NCI-H2171 treated with DMSO at 0.1 percent for 48 hours (cell line): ENCODE measurements around the gene GDF11.

Source experiments
- DNase-seq: peaks from one replicate; lab custom pipeline; 2025; lab: John Stamatoyannopoulos, UW

Gene GDF11

DNA sequence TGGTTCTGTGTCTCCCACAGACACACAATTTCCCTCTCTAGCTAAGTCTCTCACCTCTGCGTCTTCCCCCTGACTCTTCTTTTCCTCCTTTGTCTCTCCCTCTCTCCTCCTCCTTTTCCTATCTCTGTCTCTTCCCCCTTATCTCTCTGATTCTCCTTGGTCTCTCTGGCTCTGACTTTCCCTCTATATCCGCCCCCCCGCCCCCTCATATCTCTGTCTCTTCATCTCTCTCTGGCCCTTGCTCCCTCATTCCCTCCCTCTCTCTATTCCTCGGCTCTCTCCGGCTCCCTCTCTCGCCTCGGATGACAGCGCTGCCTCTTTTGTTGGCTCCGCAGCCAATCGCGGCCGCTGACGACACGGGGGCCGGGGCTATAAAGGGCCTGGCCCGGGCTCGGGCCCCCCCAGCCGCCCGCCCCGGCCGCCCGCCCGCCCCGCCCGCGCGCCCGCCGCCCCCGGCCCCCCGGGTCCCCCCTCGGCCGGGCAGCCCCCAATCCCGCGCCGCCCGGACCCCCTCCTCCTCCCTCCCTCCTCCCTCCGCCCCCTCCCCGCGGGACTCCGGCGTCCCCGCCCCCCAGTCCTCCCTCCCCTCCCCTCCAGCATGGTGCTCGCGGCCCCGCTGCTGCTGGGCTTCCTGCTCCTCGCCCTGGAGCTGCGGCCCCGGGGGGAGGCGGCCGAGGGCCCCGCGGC lies at the start of gene GDF11:
Gene GDF11 (plus strand): TSS at position 404 of the 687 bp plus-strand sequence. CDS start 195 bp downstream, at position 599.
- DNase-seq = peak; percentile 83

DNA sequence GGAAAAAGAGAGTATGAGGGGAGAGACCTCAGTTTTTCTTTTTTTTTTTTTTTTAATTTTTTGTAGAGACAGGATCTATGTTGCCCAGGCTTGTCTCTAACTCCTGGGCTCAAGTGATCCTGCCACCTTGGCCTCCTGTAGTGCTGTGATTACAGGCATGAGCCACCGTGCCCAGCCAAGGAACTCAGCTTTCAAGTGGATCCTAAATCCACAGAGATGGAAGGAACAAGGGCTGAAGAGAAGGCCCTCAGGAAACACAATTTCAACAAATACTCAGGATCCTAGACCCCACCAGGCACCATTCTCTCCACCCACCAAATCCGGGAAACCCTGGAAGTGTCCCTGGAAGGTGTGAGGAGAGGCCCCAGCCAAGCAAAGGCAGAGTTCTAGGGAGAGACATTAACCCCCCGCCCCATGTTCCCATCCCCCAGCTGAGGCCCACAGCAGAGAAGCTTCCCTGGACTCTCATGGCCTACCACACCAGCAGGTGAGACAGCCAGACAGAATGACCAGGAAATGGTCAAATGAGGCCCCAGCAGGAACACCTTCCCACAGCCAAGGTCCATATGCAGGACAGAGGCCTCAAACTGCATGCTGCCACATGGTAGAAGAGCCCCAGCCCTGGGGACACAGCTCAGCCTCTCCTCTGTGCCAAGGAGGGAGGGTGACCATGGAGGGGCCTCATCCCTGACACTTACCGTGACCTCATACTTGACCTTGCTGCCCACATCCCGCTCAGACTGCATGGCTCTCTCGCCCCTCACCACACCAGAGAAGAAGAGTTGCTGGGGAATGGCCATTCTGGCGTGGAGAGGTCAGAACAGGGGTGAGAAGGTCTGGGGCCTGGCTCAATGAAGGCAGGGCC lies 49.4 kb upstream of the GDF11 start:
- no peak for DNase-seq

DNA sequence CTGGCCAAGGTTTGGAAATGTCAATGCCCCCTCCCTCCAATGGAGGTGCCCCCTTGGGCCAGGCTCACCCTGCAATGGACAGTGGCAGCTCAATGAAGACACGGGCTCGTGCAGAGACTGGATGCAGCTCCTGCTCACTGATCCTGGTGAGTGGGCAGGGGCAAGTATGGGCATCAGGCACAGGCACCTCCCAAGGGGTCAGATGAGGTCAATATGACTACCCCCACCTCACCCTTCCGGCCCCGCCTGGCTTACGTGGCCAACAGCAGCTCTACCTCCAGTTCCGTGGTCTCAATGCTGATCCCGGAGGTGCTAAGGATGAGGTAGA lies 48.8 kb upstream of the GDF11 start:
- no peak for DNase-seq

DNA sequence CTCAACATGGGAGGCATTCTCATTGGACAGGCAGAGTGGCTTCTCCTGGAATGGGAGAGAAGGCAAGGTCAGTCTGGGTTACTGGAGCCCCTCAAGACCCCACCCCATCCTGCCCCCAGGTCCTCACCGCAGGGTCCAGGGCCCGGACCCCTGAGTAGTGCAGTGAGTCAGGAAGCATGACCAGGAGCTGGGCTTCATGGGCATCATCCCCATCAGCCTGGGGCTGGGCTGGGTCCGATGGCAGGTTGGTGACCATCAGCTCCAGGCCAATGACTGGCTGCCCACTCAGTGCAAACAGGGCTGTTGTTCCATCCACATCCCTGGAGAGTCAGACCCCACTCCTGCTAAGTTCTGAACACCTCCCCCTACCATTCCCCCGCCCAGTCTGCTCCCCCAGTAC lies 48.3 kb upstream of the GDF11 start:
- DNase-seq = no peak

DNA sequence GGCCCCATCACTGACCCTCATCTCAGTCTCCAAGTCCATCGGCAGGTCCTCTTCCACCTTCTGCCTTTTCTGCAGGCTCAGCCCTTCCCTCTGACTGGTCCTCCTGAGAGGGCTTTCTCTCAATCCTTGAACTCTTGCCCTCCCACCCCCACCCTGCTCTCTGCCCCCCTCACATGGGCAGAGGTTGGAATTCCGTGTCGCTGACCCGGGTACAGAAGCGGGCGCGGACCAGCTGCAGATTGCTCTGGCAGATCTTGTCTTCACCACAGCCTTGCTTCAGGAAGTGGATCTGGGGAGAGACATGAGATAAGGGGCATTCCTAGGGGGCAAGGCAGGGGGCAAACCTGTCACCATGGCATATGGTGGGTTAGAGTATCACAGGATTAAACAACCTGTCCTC lies 47.6 kb upstream of the GDF11 start:
- DNase-seq = no peak

DNA sequence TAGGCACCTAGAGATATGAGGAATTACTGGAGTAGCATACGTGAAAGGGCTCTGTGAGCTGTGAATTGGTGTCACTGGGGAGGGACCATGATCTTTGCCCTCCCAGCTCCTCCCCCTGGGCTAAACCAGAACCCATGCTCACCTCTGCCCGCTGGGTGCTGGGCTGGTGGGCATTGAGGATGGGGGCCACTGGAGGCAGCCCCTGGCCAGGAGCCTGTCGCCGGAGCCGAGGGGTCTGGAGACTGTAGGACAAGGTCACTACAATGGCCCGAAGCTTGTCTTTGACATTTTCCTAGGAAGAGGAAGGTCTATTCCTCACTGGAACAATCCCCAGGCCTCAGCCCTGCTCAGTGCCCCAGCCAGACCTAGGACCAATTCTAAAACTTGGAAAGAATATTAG lies 46.8 kb upstream of the GDF11 start:
- no peak for DNase-seq

DNA sequence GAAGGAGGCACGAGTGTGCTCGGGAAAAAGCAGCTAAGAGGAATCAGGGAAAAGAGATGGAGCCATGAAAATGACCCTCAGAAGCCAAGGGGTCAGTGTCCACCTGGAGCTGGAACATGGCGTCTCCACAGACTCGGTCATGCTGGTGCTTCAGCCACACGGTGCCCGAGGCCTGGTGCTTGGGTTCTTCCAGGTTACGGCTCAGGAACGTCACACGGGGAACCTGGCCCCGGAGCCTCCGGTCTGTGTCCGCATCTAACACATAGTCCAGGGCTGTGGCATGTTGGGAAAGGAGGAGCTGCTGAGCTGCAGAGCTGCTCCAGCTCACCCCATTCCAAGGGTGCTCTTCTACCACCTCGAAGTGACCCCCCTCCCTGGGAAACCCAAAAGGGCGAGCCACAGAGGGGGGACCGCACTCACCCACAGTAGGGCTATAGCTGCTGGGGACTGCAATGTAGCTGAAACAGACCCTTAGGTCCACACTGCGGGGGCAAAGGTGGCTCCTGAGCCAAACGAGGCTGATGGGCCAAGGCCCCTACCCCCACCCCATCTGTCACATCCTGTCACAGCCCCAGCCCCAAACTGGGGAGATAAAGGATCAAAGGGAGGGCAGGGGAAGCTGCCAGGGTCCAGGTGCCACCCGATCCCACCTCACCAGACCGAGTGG lies 46.0 kb upstream of the GDF11 start:
- no peak for DNase-seq

DNA sequence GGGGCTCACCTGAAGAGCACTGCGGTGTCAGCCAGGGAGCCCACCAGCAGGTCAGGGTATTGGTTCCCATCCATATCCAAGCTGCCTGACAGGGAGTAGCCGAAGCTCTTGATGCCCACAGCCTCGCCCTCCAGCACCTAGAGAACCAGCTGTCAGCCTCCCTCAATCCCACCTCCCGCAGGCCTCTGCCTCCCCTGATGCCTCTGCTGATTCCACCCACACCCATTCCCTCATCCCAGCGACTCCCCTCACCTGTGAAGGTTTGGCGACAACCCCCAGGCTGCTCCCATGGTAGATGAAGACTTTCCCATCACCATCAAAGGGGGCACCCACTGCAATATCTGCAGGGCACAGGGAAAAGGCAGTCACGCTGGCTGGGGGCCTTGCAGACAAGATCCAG lies 45.2 kb upstream of the GDF11 start:
- no peak for DNase-seq

DNA sequence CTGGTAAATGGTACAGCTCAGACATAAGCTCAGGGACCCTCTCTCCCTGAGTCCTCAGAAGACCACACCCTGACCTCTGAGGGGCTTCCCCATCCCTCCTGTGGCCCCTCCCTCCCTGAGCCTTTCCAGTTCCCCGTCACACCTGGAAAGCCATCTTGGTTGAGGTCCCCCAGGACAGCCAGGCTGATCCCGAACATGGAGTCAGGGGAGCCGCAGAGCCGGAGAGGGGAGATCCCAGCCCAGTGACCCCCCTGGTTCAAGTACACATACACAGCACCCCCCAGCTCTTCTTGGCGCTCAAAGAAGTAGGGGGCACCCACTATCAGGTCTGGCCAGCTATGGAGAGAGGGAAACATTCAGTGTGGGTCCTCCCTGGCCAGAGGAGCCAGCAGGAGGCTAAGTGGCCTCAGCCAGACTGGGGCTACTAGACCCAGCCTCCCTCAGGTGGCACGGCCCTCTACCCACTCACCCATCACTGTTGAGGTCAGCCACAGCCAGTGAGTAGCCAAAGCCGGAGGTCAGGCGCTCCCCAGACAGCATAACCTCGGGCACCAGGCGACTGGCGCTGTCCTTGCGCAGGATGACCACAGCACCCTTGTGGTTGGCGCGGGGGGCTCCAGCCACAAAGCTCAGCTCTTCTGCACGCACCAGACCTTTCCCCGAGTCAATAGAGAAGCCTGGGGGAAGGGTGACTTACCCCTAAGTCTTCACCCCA lies 44.5 kb upstream of the GDF11 start:
- DNase-seq = no peak

DNA sequence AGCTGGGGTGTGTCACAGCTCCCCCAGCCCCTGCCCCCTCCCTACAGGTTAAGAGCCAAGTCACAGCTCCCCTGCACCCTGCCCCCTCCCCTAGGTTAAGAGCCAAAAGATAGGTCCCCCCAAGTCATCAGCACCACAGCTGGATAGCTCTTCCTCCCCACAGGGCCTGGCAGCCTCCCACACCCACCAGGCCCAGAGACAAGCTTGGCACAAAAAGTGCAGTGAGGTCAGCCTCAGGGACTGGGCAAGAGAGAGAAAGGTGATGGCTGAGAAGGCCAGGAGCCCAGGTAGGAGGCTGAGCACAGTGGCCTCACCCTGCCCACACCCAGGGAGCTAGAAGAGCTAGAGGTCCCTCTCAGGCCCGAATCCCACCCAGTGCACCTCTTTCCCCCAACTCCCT lies 44.0 kb upstream of the GDF11 start:
- DNase-seq = no peak

DNA sequence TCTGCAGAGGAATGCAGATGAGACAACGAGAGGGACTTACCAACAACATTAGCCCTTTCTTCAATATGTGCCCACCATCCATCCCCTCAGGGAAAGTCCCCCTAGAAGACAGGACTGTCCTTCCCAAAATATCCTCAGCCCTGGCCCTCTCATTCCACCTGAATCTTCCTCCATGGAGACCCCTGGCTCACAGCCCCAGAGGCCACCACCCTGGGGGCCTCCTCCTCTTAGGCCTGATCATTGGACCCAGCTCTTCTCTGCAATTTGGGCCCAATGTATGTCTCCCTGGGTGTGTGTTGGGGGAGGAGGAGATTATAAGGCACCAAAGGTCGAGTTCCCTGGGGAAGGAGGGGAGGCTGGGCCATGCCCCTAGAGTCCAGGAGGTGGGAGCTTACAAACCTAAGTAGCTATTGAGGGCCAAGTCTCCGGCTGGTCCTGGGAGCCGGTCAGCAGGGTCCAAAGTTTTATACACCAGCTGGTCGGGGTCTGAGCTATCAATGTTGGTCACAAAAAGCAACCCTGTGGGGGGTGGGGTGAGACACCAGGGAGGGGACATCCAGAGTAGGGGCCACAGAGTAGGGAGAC lies 43.4 kb upstream of the GDF11 start:
- DNase-seq = no peak

DNA sequence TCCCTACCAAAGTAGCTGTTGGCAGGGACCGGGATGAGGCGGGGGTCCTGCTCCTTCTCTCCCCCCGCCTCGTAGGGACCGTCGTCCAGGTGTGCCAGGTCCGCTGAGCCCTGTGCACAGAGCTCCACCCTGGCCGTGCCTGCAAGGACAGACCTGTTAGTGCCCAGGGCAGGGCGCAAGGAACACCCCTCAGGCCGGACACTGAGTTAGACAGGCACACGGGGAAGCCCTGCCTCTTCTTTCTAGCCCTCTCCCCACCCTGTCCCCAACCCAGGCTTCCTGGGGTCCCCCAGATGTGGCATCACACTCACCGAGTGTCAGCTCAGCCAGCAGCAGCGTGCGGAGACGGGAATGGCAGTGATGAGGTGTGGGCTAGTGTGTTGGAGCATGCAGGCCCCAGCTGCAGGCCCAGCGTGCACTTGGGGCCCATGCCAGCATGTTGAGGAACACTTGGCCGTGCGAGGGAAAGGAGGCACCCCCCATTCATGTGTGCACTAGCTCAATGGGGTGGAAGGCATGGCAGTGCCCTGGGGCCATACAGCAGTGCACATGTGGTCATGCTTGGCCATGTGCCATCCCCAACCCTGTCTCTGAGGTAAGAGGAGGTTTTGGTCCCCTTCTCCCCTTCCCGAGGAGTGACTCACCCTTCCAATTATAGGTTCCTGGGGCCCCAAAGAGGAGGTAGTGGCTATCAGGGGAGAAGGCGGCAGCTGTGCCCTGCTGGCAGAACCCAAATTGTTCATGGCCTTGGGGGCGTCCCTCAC lies 42.5 kb upstream of the GDF11 start:
- no peak for DNase-seq

DNA sequence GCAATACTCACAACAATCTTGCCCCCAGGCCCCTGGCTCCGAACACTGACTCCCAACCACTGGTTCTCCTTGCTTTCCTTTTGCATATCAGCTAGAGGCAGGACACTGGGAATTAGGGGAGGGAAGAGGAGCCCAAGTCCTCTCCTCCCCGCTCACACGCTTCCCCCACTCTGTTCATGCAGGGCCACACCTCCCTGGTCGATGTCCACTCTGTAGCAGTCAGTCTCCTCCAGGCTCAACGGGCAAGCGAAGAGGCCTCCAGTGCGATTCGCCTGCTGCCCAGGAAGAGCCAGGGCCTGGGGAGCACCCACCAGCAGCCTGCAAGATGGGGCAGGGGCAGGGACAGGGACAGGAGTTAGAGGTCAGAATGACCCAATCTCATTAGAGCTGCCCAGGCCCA lies 40.1 kb upstream of the GDF11 start:
- no peak for DNase-seq

DNA sequence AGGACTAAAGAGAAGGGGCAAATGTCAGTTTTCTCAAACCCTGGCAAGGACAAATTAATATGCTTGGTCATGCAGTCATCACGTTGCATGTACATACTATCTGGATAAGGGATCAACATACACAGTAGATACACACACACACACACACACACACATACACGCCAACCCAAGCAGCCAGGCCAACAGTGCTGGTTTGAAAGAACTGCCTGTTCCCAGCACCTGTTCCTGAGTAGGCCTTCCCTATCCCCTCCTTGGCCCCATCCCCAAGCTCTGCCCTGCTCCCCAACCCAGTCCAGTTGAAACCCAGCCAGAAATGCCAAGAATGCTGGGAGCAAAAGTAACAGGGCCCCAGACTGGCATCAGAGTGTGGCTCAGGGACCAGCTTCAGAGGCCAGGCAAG lies 39.6 kb upstream of the GDF11 start:
- no peak for DNase-seq

DNA sequence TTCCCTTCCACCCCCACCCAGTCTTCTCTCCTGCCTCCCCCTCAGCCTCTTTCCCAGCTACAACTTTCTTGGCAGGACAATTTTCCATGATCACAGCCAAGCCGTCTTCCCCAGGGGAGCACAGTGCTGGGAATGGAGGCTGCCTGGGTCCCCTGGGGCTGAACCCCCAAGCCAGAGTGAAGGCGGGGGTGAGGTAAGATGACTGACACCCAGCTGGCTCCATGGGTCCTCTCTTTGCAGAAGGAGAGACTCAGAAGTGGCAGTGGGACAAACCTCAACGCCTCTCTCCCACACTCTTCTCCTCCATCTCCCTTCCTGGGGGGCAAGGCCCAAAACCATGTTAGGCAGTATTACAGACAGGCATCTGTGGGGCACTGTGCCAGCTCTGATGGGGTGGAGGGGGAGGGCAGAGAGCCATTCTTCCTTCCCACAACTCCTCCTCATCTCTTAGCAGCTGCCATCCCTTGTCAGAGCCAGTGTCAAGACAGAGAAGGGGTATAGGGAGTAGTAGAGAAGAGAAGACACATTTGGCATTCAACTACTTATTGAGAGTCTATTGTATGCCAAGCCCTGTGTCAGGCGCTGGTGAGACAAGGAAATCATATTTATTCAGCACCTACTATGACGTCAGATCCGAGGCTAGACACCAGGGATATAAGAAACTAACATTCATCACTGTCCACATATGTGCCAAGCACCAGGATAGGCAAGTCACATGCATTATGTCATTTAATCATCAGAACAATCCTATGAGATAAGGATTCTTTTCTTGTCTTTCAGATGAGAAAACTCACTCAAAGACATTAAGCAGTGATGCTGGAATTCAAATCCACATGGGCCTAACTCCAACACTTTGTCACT lies 38.8 kb upstream of the GDF11 start:
- no peak for DNase-seq

DNA sequence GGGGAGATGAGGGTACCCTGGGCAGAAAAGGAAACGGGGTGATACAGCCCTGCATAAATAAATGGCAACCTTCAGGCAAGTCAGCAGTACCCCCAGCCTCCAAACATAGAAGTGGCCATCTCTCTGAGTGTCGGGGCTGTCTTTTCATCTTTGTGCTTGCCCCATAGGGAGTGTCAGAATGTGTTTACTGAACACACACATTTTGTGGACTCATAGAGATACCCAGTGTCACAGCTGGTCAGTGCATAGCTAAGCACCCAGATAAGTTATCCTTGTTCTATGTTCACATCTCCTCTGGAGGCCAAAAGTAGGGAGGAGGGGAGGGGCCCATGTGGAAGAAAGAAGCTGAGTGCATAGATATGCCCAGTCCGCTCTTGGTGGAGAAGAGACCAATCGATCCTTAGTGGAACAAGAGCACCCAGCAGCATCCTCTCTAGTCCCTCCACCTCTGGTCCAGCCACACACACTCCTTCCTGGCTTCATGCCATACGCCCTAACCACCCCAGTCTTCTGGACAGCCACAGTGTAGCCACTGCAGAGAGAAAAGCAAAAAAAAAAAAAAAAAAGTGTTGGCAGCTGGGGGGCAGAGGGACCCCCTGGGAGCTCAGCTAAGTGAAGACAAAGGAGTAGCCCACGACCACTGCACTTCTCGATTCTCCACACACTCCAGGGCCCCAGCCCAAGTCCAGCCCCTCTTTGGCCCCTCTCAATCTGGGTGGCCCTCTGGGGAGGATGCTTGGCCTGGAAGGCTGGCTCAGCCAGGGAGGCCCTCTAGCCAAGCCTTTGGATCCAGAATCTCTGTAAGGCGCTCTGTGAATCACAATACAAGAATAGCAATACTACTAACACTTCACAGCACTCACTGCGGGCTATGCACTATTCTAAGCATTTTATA lies 37.9 kb upstream of the GDF11 start:
- no peak for DNase-seq

DNA sequence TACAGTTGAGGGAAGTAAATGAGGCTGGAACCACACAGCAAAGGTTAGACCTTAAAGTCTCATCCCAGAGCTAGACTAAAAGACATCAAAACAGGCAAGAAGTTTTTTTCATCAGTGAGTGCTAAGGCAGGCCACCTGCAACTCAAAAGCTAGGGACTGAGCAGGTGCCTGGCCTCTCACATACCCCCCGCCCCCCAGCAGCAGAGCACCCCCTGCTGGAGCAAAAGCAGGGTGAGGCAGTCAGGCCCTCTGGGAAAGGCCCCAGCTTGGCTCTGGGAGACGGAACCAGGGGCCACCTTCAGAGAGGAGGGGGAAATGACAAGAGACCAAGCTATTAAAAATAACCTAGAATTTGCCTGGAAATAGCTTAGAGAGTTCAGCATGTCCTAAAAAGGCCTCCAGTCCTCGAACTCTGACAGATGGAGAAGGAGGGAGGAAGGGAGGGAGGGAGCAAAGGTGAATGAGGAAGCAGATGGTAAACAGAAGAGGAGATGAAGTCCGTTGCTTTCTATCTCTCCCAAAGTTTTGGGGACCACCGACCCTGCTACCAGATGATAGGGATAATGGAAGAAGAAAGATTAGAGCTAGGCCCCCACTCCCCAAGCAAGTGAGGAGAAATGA lies 37.0 kb upstream of the GDF11 start:
- no peak for DNase-seq

DNA sequence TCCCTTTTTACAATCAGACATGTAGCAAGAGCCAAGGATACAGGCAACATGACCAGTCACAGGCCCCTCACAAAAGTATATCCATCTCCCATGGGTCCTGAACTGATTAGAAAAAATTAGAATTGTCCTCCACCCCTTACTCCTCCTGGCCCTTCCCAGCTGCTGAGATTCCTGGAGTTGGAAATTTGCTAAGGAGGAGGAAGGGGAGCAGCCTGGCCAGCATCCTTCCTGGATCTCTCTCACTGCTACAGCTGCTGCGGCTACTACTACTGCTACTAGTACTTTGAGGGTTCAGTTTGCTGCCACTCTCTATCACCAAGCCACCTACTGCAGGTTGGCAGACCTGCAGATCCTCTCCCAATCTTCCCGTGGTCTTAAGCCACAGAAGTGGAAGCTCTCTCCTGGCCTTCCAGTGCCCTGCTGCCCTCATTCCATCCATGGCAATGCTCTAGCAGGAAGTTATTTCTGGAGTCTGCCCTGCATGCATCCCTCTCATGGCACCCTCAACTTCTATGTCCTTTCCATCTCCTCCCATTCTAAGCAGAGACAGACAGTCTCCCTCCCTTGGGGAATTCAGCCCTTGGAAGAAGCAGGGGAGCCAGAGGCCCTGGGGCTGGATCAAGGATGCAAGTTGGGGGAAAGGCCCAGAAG lies 36.2 kb upstream of the GDF11 start:
- DNase-seq = no peak
